ENCODE results near the gene AKT1S1.
"Not testable (repeated sequence)": the region's sequence is repeated elsewhere in the genome, so short reads cannot be mapped to it uniquely, and the experiment has no call there.

Gene AKT1S1

DNA sequence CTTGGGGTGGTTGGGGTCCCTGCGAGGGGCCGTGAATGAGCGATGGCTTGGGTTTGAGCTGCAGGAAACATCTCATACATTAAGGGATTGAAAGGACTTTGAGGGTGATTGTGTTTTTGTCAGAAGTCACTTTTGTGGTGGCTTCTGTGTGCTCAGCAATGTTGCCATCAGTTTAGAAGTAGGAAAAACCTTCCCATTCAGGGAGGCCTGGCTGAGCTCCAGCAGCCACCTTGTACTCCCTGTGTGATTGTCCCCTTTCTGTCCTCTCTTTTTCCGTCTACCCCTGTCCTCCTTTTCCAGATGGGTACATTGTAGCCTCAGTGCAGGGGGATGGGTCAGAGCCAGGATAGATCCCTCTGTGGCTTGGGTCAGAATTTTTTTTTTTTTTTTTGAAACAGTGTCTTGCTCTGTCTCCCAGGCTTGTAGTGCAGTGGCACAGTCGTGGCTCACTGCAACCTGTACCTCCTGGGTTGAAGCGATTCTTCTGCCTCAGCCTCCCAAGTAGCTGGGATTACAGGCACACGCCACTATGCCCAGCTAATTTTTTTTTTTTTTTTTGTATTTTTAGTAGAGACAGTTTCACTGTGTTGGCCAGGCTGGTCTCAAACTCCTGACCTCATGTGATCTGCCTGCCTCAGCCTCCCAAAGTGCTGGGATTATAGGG, 57.6 kb downstream of the AKT1S1 start:
- not testable (repeated sequence) for DNase-seq (ENCODE audit: low read depth, low spot score); H3K27ac ChIP-seq
